ENCODE results near the gene SEPSECS. TPM values are rescaled to one million over a fixed set of nuclear protein-coding genes. Genes with fewer than 3 reads are reported as not detected.

Gene SEPSECS
- polyA plus RNA-seq, 1 donor (not counting 4 experiments of a cell fraction or from before 2014, with no cell fraction given), result 6.6 TPM

DNA sequence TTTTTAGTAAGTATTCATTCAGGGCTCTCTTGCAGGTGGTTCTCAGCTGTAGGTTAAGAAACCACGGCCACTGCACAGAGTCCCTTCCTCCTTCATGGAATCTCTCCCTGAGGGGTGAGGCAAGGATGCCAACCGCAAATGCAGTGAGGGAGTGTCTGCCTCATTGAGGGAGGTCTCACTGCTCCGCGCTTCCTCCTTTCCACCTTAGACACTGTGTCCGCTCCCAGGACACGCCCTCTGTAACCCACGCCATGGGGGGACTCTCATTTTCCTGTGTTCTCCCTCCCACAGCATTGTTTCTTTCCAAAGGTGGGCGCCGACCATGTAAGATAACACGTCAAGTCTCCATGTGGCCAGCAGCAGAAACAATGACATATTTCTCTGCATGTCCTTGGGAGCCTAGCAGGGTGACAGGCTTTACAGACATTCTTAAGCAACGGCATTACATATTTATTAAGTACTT is 63.2 kb downstream of the SEPSECS start:
- no peak overlapping the region for H3K4me3 ChIP-seq (ENCODE audit: control insufficient read depth in 2 of 3, extremely low read depth in 1 of 3, insufficient read depth in 2 of 3, low read depth in 1 of 3, low read length in 3 of 3)
- no peak for DNase-seq (ENCODE audit: low read depth, low spot score)
- no peaks in the 10 kb centered on the region for H3K9me1 ChIP-seq (ENCODE audit: control insufficient read depth, extremely low read depth, insufficient read depth, low read length)
- H4K20me1 ChIP-seq (ENCODE audit: control insufficient read depth, extremely low read depth, insufficient read depth, low read length), result no peaks in the 10 kb centered on the region
- TF ChIP-seq, protein P1, sequence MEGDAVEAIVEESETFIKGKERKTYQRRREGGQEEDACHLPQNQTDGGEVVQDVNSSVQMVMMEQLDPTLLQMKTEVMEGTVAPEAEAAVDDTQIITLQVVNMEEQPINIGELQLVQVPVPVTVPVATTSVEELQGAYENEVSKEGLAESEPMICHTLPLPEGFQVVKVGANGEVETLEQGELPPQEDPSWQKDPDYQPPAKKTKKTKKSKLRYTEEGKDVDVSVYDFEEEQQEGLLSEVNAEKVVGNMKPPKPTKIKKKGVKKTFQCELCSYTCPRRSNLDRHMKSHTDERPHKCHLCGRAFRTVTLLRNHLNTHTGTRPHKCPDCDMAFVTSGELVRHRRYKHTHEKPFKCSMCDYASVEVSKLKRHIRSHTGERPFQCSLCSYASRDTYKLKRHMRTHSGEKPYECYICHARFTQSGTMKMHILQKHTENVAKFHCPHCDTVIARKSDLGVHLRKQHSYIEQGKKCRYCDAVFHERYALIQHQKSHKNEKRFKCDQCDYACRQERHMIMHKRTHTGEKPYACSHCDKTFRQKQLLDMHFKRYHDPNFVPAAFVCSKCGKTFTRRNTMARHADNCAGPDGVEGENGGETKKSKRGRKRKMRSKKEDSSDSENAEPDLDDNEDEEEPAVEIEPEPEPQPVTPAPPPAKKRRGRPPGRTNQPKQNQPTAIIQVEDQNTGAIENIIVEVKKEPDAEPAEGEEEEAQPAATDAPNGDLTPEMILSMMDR (optimal IDR thresholded peaks at IDR 0.05 in 1 of 3, IDR thresholded peaks at IDR 0.05 in 1 of 3, conservative IDR thresholded peaks at IDR 0.05 in 1 of 3; ENCODE audit: extremely low read depth in 1 of 3, insufficient read depth in 2 of 3, low read length in 3 of 3), result no peak
- no peak for TF ChIP-seq EZH2 (IDR thresholded peaks at IDR 0.05; ENCODE audit: low read length)
- no peak overlapping the region for H3K4me2 ChIP-seq (ENCODE audit: control insufficient read depth, extremely low read depth, insufficient read depth, low read depth, low read length)
- no peaks in the 10 kb centered on the region for H3K36me3 ChIP-seq (ENCODE audit: control insufficient read depth in 2 of 2, extremely low read depth in 1 of 2, insufficient read depth in 2 of 2, low read length in 2 of 2)
- no peak overlapping the region for H3K9ac ChIP-seq (ENCODE audit: control insufficient read depth, extremely low read depth, insufficient read depth, low read length)
- no peak overlapping the region for H3K27ac ChIP-seq (ENCODE audit: control insufficient read depth, insufficient read depth, low read length)
- dilution Hi-C loops (cut with MboI; ENCODE audit: extremely low pct_ligation_motif_present, low sequenced_read_pairs), result no loop called here
- no peaks in the 10 kb centered on the region for H3K9me3 ChIP-seq (ENCODE audit: control insufficient read depth, low read depth, low read length)
- no peaks in the 10 kb centered on the region for H3K79me2 ChIP-seq (ENCODE audit: control insufficient read depth, insufficient read depth, low read length)
- no peak overlapping the region for H2AFZ ChIP-seq (ENCODE audit: control insufficient read depth, low read length)
- peaks cover 3% of the 10 kb centered on the region for H3K4me1 ChIP-seq (ENCODE audit: control insufficient read depth, extremely low read depth, insufficient read depth, low read length)
- peaks cover 3% of the 10 kb centered on the region for H3K27me3 ChIP-seq (ENCODE audit: control insufficient read depth, extremely low read depth, insufficient read depth, low read length)
- FAIRE-seq, result no peak

DNA sequence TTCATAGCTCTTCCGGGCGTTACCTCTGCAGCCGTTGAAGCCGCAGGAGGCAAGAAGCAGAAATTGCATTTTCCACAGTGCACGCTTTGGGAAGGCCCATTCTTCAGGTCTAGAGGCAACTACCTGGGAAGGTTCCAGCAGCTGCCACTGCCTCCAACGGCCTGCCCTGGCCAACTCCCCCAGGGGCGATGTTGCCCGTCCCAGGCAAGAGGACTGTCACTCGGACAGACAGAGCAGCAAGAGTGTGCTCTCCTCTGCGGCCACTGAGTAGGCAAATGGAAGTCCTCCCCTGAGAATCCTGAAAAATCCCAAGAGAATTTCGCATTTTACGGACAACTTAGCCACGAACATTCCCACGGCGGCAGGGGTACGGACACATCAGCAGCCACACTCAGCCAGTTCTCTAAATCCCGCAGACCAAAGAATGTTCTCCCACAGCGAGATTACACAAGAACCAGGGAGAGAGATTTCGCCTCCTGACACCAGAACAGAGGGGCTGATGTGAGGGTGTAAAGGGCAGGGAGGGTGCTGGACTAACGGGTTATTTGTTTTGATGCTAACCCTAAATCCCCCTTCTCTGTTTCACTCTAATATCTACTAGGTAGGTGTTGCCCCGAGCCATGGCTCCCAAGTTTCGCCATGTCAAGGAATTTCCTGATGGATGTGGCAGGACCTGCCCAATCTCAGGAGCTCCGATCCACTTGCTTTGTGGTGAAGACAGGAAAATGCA is 63.8 kb downstream of the SEPSECS start:
- H3K4me3 ChIP-seq (ENCODE audit: control insufficient read depth in 2 of 3, extremely low read depth in 1 of 3, insufficient read depth in 2 of 3, low read depth in 1 of 3, low read length in 3 of 3), result no peak overlapping the region

More for the DNA sequence above, 63.8 kb downstream of the SEPSECS start:
- Histone ChIP-seq H3K4me1 (ENCODE audit: control insufficient read depth, extremely low read depth, insufficient read depth, low read length) (peaks cover 3% of the 10 kb centered on the region), H4K20me1 (ENCODE audit: control insufficient read depth, extremely low read depth, insufficient read depth, low read length) (no peaks in the 10 kb centered on the region), H3K9ac (ENCODE audit: control insufficient read depth, extremely low read depth, insufficient read depth, low read length) (no peak overlapping the region), H3K9me3 (ENCODE audit: control insufficient read depth, low read depth, low read length) (no peaks in the 10 kb centered on the region), H2AFZ (ENCODE audit: control insufficient read depth, low read length) (no peak overlapping the region), H3K9me1 (ENCODE audit: control insufficient read depth, extremely low read depth, insufficient read depth, low read length) (no peaks in the 10 kb centered on the region), H3K27ac (ENCODE audit: control insufficient read depth, insufficient read depth, low read length) (no peak overlapping the region), H3K36me3 (ENCODE audit: control insufficient read depth in 2 of 2, extremely low read depth in 1 of 2, insufficient read depth in 2 of 2, low read length in 2 of 2) (no peaks in the 10 kb centered on the region), H3K27me3 (ENCODE audit: control insufficient read depth, extremely low read depth, insufficient read depth, low read length) (peaks cover 3% of the 10 kb centered on the region), H3K4me2 (ENCODE audit: control insufficient read depth, extremely low read depth, insufficient read depth, low read depth, low read length) (no peak overlapping the region), H3K79me2 (ENCODE audit: control insufficient read depth, insufficient read depth, low read length) (no peaks in the 10 kb centered on the region)
- dilution Hi-C loops (cut with MboI; ENCODE audit: extremely low pct_ligation_motif_present, low sequenced_read_pairs), result no loop called here
- DNase-seq (ENCODE audit: low read depth, low spot score), result no peak
- no peak for FAIRE-seq
- no peak for TF ChIP-seq EZH2 (IDR thresholded peaks at IDR 0.05; ENCODE audit: low read length)
- TF ChIP-seq, protein P1 (optimal IDR thresholded peaks at IDR 0.05 in 1 of 3, IDR thresholded peaks at IDR 0.05 in 1 of 3, conservative IDR thresholded peaks at IDR 0.05 in 1 of 3; ENCODE audit: extremely low read depth in 1 of 3, insufficient read depth in 2 of 3, low read length in 3 of 3), result no peak

Data from keratinocyte (primary cell).